HepG2 (cell line): ENCODE results near the gene ZDHHC11. TPM values are rescaled to one million over a fixed set of nuclear protein-coding genes. Genes with fewer than 3 reads are reported as not detected.
A peak's percentile ranks its signal among the peaks of the same experiment; 100 is the strongest.

Source experiments
- ARHGAP35 ChIP-seq: sonication (generic); formaldehyde crosslinking; IDR thresholded peaks from 2 replicates; pipeline ENCODE4 v1.9.0; 2022; ENCODE audit warnings: mild to moderate bottlenecking, inconsistent platforms, moderate library complexity, missing genetic modification reagents, borderline replicate concordance
- MAX ChIP-seq: IDR thresholded peaks from 2 replicates; pipeline ENCODE4 v1.6.1; 2012; ENCODE audit warnings: inconsistent platforms
- MAZ ChIP-seq, 2 experiments: sonication (generic) in 1 of 2; formaldehyde crosslinking in 1 of 2; IDR thresholded peaks; 2 replicates each; pipeline versions ENCODE4 v1.5.0 to v1.6.1; 2012 to 2020; ENCODE audit warnings: low read depth in 2 of 2, mild to moderate bottlenecking in 2 of 2, borderline replicate concordance in 1 of 2, improper control_type of control experiment in 1 of 2, low read length in 1 of 2, missing genetic modification reagents in 1 of 2, moderate library complexity in 1 of 2
- MYC ChIP-seq: sonication (generic); formaldehyde crosslinking; IDR thresholded peaks from 2 replicates; pipeline ENCODE4 v1.9.0; 2021; ENCODE audit warnings: missing genetic modification reagents, borderline replicate concordance
- PAXIP1 ChIP-seq: sonication (generic); formaldehyde crosslinking; conservative IDR thresholded peaks from 2 replicates; pipeline ENCODE4 v1.4.0; 2020; ENCODE audit warnings: mild to moderate bottlenecking, missing genetic modification reagents, moderate library complexity
- PHF20 ChIP-seq: sonication (generic); formaldehyde crosslinking; IDR thresholded peaks from 2 replicates; pipeline ENCODE4 v1.5.0; 2020; ENCODE audit warnings: mild to moderate bottlenecking, missing genetic modification reagents
- RFX1 ChIP-seq: fragments of 450-650 bp; IDR thresholded peaks from 2 replicates; pipeline ENCODE4 v1.6.1; 2017
- TBP ChIP-seq: sonication (generic); formaldehyde crosslinking; IDR thresholded peaks from 2 replicates; pipeline ENCODE4 v1.5.0; 2020; ENCODE audit warnings: missing genetic modification reagents
- ZNF142 ChIP-seq: sonication (generic); formaldehyde crosslinking; IDR thresholded peaks from 2 replicates; pipeline ENCODE4 v1.4.0; 2020; ENCODE audit warnings: missing genetic modification reagents
- ZNF432 ChIP-seq: sonication (generic); formaldehyde crosslinking; IDR thresholded peaks from 2 replicates; pipeline ENCODE4 v1.5.0; 2020; ENCODE audit warnings: missing genetic modification reagents, mild to moderate bottlenecking, borderline replicate concordance
- ZNF687 ChIP-seq: sonication (generic); formaldehyde crosslinking; IDR thresholded peaks from 2 replicates; pipeline ENCODE4 v1.5.1; 2020; ENCODE audit warnings: mild to moderate bottlenecking, missing genetic modification reagents, moderate library complexity
- polyA plus RNA-seq, 8 experiments: library from polyadenylated mRNA; depleted of rRNA in 3 of 8; stranded (reverse) in 7 of 8; unstranded in 1 of 8; fragments of >200 nt; fragmentation: Illumina TruSeq in 4 of 8; extraction: Trizol in 4 of 8; gene quantifications; 2 replicates each; pipeline versions ENCODE4 v1.2.1 to v1.2.3, GENCODE V29; 2011 to 2016; ENCODE audit warnings: low read depth in 4 of 8, missing spikeins in 1 of 8, mixed read lengths in 1 of 8; ENCODE audit not compliant: insufficient read depth in 1 of 8
- total RNA-seq, 5 experiments: library from RNA; depleted of rRNA; stranded (reverse); fragments of >200 nt; fragmentation: Illumina TruSeq; extraction: Trizol; gene quantifications; 2 replicates each; pipeline ENCODE4 v1.2.3, GENCODE V29; 2016; ENCODE audit warnings: low read depth in 1 of 5

Gene ZDHHC11
- total and polyA plus RNA-seq, 2 of the 13 experiments (the other 11 are each of a cell fraction or from before 2014, with no cell fraction given) = 2.1 to 4.0 TPM

GRCh38 chr5:756865-757345 lies 93.9 kb downstream of the ZDHHC11 start (continued):
- TF ChIP-seq PHF20 (CRISPR knock-in tag) (no peak), ZNF142 (no peak), RFX1 (peak; percentile 61; the same call in 1 of the 2 replicates), ZNF687 (CRISPR knock-in tag) (0 out of 2 replicates have a peak, but pooled peaks have one; percentile 27), ARHGAP35 (CRISPR knock-in tag) (peak; percentile 42; the same call in 1 of the 2 replicates), MAZ (IDR thresholded peaks at IDR 0.05; ENCODE audit: borderline replicate concordance, low read depth, low read length) (peak; percentile 59; the same call in 1 of the 2 replicates), MAZ (CRISPR knock-in tag; IDR thresholded peaks at IDR 0.05; ENCODE audit: low read depth) (no peak), MYC (peak; percentile 28; the same call in 1 of the 2 replicates), PAXIP1 (peak; percentile 40; the same call in 1 of the 2 replicates), ZNF432 (CRISPR knock-in tag) (no peak), TBP (CRISPR knock-in tag) (no peak), MAX (0 out of 2 replicates have a peak, but pooled peaks have one; percentile 14)
